Measurements from ENCODE around the gene PRSS3.
"Not testable (repeated sequence)": the region's sequence is repeated elsewhere in the genome, so short reads cannot be mapped to it uniquely, and the experiment has no call there.

Gene PRSS3

GRCh38 chr9:33797837-33798236 is 2.5 kb downstream of the PRSS3 start:
- DNase-seq = no peak
- TF ChIP-seq CTCF (IDR thresholded peaks at IDR 0.05; ENCODE audit: low read depth, low read length) = no peak
- H3K36me3 ChIP-seq = peaks cover 21% of the 10 kb centered on the region

DNA sequence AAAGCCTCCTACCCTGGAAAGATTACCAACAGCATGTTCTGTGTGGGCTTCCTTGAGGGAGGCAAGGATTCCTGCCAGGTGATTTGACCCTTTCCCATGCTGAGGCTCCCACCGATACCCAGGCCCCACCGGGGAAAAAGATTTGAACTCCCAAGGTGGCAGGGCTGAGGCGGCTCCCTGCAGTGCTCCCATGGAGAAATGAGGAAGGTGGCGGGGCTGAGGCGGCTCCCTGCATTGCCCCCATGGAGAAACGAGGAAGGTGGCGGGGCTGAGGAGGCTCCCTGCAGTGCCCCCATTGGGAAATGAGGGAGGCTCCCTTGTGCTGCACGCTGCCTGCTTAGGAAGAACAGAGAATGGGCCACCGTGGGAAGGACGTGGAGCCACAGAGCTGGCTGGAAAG is 3.2 kb downstream of the PRSS3 start:
- Histone ChIP-seq H3K9me3 (no peaks in the 10 kb centered on the region), H3K4me3 (ENCODE audit: low read depth, low read length) (no peak overlapping the region), H3K36me3 (peaks cover 21% of the 10 kb centered on the region), H3K27me3 (no peaks in the 10 kb centered on the region), H3K4me1 (no peaks in the 10 kb centered on the region)
- no peak for DNase-seq
- TF ChIP-seq CTCF (IDR thresholded peaks at IDR 0.05; ENCODE audit: low read depth, low read length) = no peak

More at GRCh38 chr9:33797837-33798236, 2.5 kb downstream of the PRSS3 start:
- Histone ChIP-seq H3K9me3 (no peaks in the 10 kb centered on the region), H3K4me1 (no peaks in the 10 kb centered on the region), H3K27me3 (no peaks in the 10 kb centered on the region), H3K4me3 (ENCODE audit: low read depth, low read length) (no peak overlapping the region)

- Histone ChIP-seq H3K4me3 (ENCODE audit: low read depth, low read length) (no peak overlapping the region), H3K27me3 (no peaks in the 10 kb centered on the region), H3K4me1 (no peaks in the 10 kb centered on the region), H3K36me3 (peaks cover 21% of the 10 kb centered on the region), H3K9me3 (no peaks in the 10 kb centered on the region)
- TF ChIP-seq CTCF (IDR thresholded peaks at IDR 0.05; ENCODE audit: low read depth, low read length) = no peak
- DNase-seq = no peak
Measured at GRCh38 chr9:33799928-33800704, 4.8 kb downstream of the PRSS3 start.

GRCh38 chr9:33800886-33801285 is 5.5 kb downstream of the PRSS3 start:
- peaks cover 21% of the 10 kb centered on the region for H3K36me3 ChIP-seq
- H3K4me3 ChIP-seq (ENCODE audit: low read depth, low read length) = no peak overlapping the region
- no peaks in the 10 kb centered on the region for H3K4me1 ChIP-seq
- DNase-seq = no peak
- TF ChIP-seq CTCF (IDR thresholded peaks at IDR 0.05; ENCODE audit: low read depth, low read length) = no peak
- H3K27me3 ChIP-seq = no peaks in the 10 kb centered on the region
- H3K9me3 ChIP-seq = no peaks in the 10 kb centered on the region

DNA sequence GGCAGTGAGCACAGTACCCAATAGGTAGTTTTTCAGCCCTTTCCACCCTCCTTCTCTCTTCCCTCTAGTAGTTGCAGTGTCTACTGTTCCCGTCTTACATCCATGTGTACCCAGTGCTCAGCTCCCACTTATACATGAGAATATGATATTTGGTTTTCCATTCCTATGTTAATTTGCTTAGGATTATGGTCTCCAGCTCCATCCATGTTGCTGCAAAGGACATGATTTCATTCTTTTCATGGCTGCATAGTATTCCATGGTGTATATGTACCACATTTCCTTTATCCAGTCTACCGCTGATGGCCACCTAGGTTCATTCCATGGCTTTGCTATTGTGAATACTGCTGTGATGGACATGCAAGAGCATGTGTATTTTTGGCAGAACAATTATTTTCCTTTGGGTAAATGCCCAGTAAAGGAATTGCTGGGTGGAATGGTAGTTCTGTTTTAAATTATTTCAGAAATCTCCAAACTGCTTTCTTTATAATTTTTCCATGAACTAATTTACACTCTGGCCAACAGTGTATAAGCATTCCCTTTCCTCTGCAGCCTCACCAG is 6.7 kb downstream of the PRSS3 start:
- H3K4me3 ChIP-seq (ENCODE audit: low read depth, low read length); H3K9me3 ChIP-seq; H3K4me1 ChIP-seq; DNase-seq; H3K27me3 ChIP-seq: not testable (repeated sequence)
- peaks cover 18% of the 10 kb centered on the region for H3K36me3 ChIP-seq

DNA sequence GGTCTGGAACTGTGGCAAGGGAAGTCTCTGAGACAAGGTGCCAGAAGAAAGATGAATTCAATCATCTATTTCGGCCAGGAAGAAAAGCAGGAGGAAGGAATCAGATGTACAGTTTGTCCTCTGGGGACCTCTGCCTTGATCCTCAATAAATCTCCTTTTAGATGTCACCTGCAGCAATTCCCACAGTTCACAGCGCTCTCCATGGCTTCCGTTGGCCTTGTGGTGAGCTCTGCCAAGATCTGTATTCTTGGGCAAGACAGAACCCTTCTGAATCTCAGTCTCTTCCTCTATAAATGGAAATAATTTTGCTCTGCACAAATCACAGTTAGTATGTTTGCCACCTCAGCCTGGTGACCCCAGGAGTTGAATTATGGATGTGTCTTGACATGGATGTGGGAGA is 8.8 kb downstream of the PRSS3 start:
- H3K9me3 ChIP-seq; H3K4me3 ChIP-seq (ENCODE audit: low read depth, low read length); DNase-seq; H3K4me1 ChIP-seq; H3K36me3 ChIP-seq; H3K27me3 ChIP-seq: not testable (repeated sequence)

DNA sequence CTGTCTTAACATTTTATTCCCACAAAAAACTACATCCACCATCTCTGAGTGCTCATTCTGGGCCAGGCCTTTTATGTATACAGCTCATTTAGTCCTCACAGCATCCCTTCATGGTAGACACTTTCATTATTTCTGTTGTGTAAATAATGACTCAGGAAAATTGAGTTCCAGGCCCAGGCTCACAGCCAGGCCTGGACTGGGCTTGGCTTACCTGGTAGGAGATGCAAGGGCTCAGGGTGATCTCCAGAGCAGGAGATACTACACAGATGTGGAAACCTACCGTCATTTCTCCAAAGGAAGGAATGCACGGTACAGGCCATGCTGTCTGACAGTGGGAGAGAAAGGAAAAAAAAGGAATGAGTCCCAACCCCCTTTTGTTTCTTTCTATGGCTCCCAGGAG is 11.8 kb downstream of the PRSS3 start:
- not testable (repeated sequence) for DNase-seq; H3K27me3 ChIP-seq; H3K4me3 ChIP-seq (ENCODE audit: low read depth, low read length); H3K4me1 ChIP-seq; H3K9me3 ChIP-seq; H3K36me3 ChIP-seq

- not testable (repeated sequence) for H3K4me3 ChIP-seq (ENCODE audit: low read depth, low read length); H3K27me3 ChIP-seq; H3K4me1 ChIP-seq; DNase-seq; H3K9me3 ChIP-seq; H3K36me3 ChIP-seq
Measured at GRCh38 chr9:33808979-33809322, 13.6 kb downstream of the PRSS3 start.
